WTC11 (cell line): Measurements from ENCODE around the gene SEMA7A. TPM values are rescaled to one million over a fixed set of nuclear protein-coding genes. Genes with fewer than 3 reads are reported as not detected.
A peak's percentile ranks its signal among the peaks of the same experiment; 100 is the strongest.

Source experiments
- ATAC-seq: fragments of 200-7000 bp; cut with Tn5 transposase; 2 replicates; pipeline ENCODE4 v1.10.0; 2021; ENCODE audit warnings: mild to moderate bottlenecking, moderate library complexity
- CTCF ChIA-PET: fragments of 300-600 bp; sonication (Branson Sonifier 250); formaldehyde crosslinking; loops from one replicate; lab custom pipeline; 2021; ENCODE audit warnings: antibody characterized with exemption; lab: Charles Lee
- POLR2A ChIA-PET: fragments of 350-600 bp; sonication (Branson Sonifier 250); formaldehyde crosslinking; loops from one replicate; lab custom pipeline; 2021; ENCODE audit warnings: antibody characterized with exemption; lab: Charles Lee
- DNase-seq: peaks from one replicate; pipeline ENCODE4 v3.0.0; 2021; ENCODE audit warnings: low spot score
- H3K27ac Mint-ChIP-seq: 2 replicates; pipeline ENCODE4 v1.8.0; 2021; ENCODE audit warnings: mixed read lengths
- H3K27me3 Mint-ChIP-seq: 2 replicates; pipeline ENCODE4 v1.8.0; 2021; ENCODE audit warnings: low read depth, mild to moderate bottlenecking, moderate library complexity, mixed read lengths
- H3K36me3 Mint-ChIP-seq: 2 replicates; pipeline ENCODE4 v1.8.0; 2021; ENCODE audit warnings: mixed read lengths
- H3K4me1 Mint-ChIP-seq: 2 replicates; pipeline ENCODE4 v1.8.0; 2022; ENCODE audit warnings: mixed read lengths
- H3K4me3 Mint-ChIP-seq: 2 replicates; pipeline ENCODE4 v1.8.0; 2021; ENCODE audit warnings: mild to moderate bottlenecking, moderate library complexity, mixed read lengths
- H3K9me3 Mint-ChIP-seq: 2 replicates; pipeline ENCODE4 v1.8.0; 2021; ENCODE audit warnings: mixed read lengths
- ESRRA ChIP-seq: sonication (generic); formaldehyde crosslinking; IDR thresholded peaks from 2 replicates; pipeline ENCODE4 v1.8.1; 2022; ENCODE audit warnings: mild to moderate bottlenecking, missing genetic modification reagents, borderline replicate concordance
- FOXP4 ChIP-seq: sonication (generic); formaldehyde crosslinking; IDR thresholded peaks from 2 replicates; pipeline ENCODE4 v1.8.0; 2022; ENCODE audit warnings: mild to moderate bottlenecking, missing genetic modification reagents
- IRF2 ChIP-seq: sonication (generic); formaldehyde crosslinking; IDR thresholded peaks from 2 replicates; pipeline ENCODE4 v1.8.0; 2022; ENCODE audit warnings: low read depth, missing genetic modification reagents, borderline replicate concordance
- KAT7 ChIP-seq: sonication (generic); formaldehyde crosslinking; IDR thresholded peaks from 2 replicates; pipeline ENCODE4 v1.8.1; 2023; ENCODE audit warnings: missing genetic modification reagents, mild to moderate bottlenecking, borderline replicate concordance
- MXD4 ChIP-seq: fragments of 250-450 bp; sonication (Bioruptor Pico); IDR thresholded peaks from 2 replicates; pipeline ENCODE4 v1.8.0; 2021; ENCODE audit warnings: mild to moderate bottlenecking, moderate library complexity, borderline replicate concordance
- NR2C2 ChIP-seq: sonication (generic); formaldehyde crosslinking; IDR thresholded peaks from 2 replicates; pipeline ENCODE4 v1.8.0; 2022; ENCODE audit warnings: mild to moderate bottlenecking, missing genetic modification reagents
- SOX15 ChIP-seq: fragments of 250-450 bp; sonication (Bioruptor Pico); IDR thresholded peaks from 2 replicates; pipeline ENCODE4 v1.9.0; 2021; ENCODE audit warnings: mild to moderate bottlenecking
- SP1 ChIP-seq: sonication (generic); formaldehyde crosslinking; conservative IDR thresholded peaks from 2 replicates; pipeline ENCODE4 v1.8.1; 2022; ENCODE audit warnings: missing genetic modification reagents
- TEAD1 ChIP-seq: sonication (generic); formaldehyde crosslinking; IDR thresholded peaks from 2 replicates; pipeline ENCODE4 v1.8.0; 2022; ENCODE audit warnings: mild to moderate bottlenecking, missing genetic modification reagents
- USF2 ChIP-seq: sonication (generic); formaldehyde crosslinking; IDR thresholded peaks from 2 replicates; pipeline ENCODE4 v1.8.1; 2023; ENCODE audit warnings: mild to moderate bottlenecking, missing genetic modification reagents, moderate library complexity
- ZNF121 ChIP-seq: sonication (generic); formaldehyde crosslinking; IDR thresholded peaks from 2 replicates; pipeline ENCODE4 v1.8.0; 2023; ENCODE audit warnings: missing genetic modification reagents
- ZNF317 ChIP-seq: sonication (generic); formaldehyde crosslinking; IDR thresholded peaks from 2 replicates; pipeline ENCODE4 v1.8.1; 2023; ENCODE audit warnings: low read depth, mild to moderate bottlenecking, moderate library complexity, missing genetic modification reagents, borderline replicate concordance
- ZNF671 ChIP-seq: fragments of 250-450 bp; sonication (Bioruptor Pico); IDR thresholded peaks from 2 replicates; pipeline ENCODE4 v1.8.0; 2021; ENCODE audit warnings: mild to moderate bottlenecking
- total RNA-seq: library from RNA; stranded (reverse); gene quantifications from 3 replicates; pipeline ENCODE4 v1.2.3, GENCODE V29; 2021
- TF ChIP-seq, protein P1 (sequence below): fragments of 250-450 bp; sonication (Bioruptor Pico); IDR thresholded peaks from 2 replicates; pipeline ENCODE4 v2.1.2; 2022; ENCODE audit warnings: mild to moderate bottlenecking, moderate library complexity
- TF ChIP-seq, protein P2 (sequence below): fragments of 250-450 bp; sonication (Bioruptor Pico); IDR thresholded peaks from 2 replicates; pipeline ENCODE4 v1.9.0; 2021; ENCODE audit warnings: mild to moderate bottlenecking, borderline replicate concordance
- TF ChIP-seq, protein P3 (sequence below): sonication (generic); formaldehyde crosslinking; IDR thresholded peaks from 2 replicates; pipeline ENCODE4 v1.8.1; 2023; ENCODE audit warnings: mild to moderate bottlenecking, missing genetic modification reagents
- TF ChIP-seq, protein P4 (sequence below): fragments of 250-450 bp; sonication (Bioruptor Pico); IDR thresholded peaks from 2 replicates; pipeline ENCODE4 v1.9.0; 2021; ENCODE audit warnings: mild to moderate bottlenecking

SEMA7A gene
- total RNA-seq, 1 experiment from 2014 or later: 17.9 TPM

DNA sequence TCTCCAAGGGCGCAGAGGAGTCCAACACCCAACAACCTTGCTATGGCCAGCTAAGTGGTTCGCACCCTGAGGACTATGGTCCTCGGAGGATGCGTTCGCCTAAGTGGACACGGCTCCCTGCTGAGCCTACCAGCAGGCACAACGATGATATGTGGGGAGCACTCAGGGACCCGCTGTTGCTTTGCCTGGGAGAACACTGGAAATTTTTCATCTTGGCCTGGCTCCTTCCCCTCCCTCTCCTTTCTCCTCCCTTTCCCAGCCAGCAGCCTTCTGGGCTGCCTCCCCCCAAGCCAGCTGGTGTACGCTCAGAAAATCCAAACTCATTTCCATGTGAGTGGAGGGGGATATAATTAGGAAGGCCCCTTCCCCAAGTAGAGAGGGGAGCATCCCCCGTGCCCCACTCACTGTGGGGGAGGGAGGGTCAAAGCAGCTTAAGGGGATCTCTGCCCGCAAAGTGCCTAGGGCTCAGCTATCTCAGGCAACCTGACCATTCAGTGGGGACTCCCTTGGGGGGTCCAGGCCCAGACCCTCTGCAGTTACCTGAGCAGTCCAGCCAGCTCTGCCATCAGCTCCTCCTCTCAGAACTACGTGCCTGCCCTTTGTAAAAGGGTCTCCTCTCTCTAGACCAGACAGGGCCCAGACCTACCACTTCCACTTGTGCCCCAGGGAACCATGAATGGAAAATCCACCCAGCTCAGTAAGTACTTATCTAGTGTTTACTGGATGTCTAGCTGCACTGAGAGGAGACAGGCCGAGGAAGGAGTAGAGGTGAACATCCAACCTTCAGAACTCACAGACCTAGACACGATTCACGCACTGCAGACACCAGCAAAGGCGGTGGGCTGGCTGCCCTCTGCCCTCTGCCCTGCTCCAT lies 742 bp upstream of the SEMA7A start:
- no peaks in the 10 kb centered on the region for H3K9me3 Mint-ChIP-seq
- DNase-seq (no peak), ATAC-seq (no peak)
- peak overlapping the region; percentile 53; the same call in 1 of the 2 replicates for H3K27ac Mint-ChIP-seq
- no peak for TF ChIP-seq TEAD1 (CRISPR knock-in tag)
- TF ChIP-seq, protein P1, sequence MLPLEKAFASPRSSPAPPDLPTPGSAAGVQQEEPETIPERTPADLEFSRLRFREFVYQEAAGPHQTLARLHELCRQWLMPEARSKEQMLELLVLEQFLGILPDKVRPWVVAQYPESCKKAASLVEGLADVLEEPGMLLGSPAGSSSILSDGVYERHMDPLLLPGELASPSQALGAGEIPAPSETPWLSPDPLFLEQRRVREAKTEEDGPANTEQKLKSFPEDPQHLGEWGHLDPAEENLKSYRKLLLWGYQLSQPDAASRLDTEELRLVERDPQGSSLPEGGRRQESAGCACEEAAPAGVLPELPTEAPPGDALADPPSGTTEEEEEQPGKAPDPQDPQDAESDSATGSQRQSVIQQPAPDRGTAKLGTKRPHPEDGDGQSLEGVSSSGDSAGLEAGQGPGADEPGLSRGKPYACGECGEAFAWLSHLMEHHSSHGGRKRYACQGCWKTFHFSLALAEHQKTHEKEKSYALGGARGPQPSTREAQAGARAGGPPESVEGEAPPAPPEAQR (CRISPR knock-in tag): no peak
- TF ChIP-seq, protein P2, sequence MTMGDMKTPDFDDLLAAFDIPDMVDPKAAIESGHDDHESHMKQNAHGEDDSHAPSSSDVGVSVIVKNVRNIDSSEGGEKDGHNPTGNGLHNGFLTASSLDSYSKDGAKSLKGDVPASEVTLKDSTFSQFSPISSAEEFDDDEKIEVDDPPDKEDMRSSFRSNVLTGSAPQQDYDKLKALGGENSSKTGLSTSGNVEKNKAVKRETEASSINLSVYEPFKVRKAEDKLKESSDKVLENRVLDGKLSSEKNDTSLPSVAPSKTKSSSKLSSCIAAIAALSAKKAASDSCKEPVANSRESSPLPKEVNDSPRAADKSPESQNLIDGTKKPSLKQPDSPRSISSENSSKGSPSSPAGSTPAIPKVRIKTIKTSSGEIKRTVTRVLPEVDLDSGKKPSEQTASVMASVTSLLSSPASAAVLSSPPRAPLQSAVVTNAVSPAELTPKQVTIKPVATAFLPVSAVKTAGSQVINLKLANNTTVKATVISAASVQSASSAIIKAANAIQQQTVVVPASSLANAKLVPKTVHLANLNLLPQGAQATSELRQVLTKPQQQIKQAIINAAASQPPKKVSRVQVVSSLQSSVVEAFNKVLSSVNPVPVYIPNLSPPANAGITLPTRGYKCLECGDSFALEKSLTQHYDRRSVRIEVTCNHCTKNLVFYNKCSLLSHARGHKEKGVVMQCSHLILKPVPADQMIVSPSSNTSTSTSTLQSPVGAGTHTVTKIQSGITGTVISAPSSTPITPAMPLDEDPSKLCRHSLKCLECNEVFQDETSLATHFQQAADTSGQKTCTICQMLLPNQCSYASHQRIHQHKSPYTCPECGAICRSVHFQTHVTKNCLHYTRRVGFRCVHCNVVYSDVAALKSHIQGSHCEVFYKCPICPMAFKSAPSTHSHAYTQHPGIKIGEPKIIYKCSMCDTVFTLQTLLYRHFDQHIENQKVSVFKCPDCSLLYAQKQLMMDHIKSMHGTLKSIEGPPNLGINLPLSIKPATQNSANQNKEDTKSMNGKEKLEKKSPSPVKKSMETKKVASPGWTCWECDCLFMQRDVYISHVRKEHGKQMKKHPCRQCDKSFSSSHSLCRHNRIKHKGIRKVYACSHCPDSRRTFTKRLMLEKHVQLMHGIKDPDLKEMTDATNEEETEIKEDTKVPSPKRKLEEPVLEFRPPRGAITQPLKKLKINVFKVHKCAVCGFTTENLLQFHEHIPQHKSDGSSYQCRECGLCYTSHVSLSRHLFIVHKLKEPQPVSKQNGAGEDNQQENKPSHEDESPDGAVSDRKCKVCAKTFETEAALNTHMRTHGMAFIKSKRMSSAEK (CRISPR knock-in tag): no peak
- no peak for TF ChIP-seq IRF2 (CRISPR knock-in tag)
- TF ChIP-seq ESRRA: no peak
- TF ChIP-seq, protein P3, sequence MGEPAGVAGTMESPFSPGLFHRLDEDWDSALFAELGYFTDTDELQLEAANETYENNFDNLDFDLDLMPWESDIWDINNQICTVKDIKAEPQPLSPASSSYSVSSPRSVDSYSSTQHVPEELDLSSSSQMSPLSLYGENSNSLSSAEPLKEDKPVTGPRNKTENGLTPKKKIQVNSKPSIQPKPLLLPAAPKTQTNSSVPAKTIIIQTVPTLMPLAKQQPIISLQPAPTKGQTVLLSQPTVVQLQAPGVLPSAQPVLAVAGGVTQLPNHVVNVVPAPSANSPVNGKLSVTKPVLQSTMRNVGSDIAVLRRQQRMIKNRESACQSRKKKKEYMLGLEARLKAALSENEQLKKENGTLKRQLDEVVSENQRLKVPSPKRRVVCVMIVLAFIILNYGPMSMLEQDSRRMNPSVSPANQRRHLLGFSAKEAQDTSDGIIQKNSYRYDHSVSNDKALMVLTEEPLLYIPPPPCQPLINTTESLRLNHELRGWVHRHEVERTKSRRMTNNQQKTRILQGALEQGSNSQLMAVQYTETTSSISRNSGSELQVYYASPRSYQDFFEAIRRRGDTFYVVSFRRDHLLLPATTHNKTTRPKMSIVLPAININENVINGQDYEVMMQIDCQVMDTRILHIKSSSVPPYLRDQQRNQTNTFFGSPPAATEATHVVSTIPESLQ: no peak
- no peak for TF ChIP-seq NR2C2 (CRISPR knock-in tag)
- TF ChIP-seq USF2 (CRISPR knock-in tag): no peak
- no peak for TF ChIP-seq SOX15 (CRISPR knock-in tag)
- TF ChIP-seq FOXP4 (CRISPR knock-in tag): no peak
- no peak for TF ChIP-seq KAT7 (CRISPR knock-in tag)
- TF ChIP-seq ZNF671 (CRISPR knock-in tag): no peak
- no peak for TF ChIP-seq MXD4 (CRISPR knock-in tag)
- TF ChIP-seq, protein P4, sequence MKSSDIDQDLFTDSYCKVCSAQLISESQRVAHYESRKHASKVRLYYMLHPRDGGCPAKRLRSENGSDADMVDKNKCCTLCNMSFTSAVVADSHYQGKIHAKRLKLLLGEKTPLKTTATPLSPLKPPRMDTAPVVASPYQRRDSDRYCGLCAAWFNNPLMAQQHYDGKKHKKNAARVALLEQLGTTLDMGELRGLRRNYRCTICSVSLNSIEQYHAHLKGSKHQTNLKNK (CRISPR knock-in tag): no peak
- TF ChIP-seq SP1 (CRISPR knock-in tag): no peak
- TF ChIP-seq ZNF121 (CRISPR knock-in tag): no peak
- TF ChIP-seq ZNF317: no peak
- peaks cover 46% of the 10 kb centered on the region for H3K4me1 Mint-ChIP-seq
- H3K27me3 Mint-ChIP-seq: peaks cover 32% of the 10 kb centered on the region
- POLR2A ChIA-PET: interaction anchor here (0.7 to 1.9 kb wide), 3 partner anchors 26 to 844 kb away, joined by 4 to 7 read pairs (median 5); no protein-coding TSS in a partner anchor
- H3K36me3 Mint-ChIP-seq: no peaks in the 10 kb centered on the region
- CTCF ChIA-PET: interaction anchor here (0.6 to 11.8 kb wide), 11 partner anchors 14 to 398 kb away, joined by 3 to 136 read pairs (median 5); partner anchors contain the start of gene UBL7
- peak overlapping the region; percentile 68 for H3K4me3 Mint-ChIP-seq
